Mucosa of rectum (tissue), 2 donors: ENCODE measurements around the gene MAPKAPK2.

Source experiments
- H3K27ac ChIP-seq, 2 donors: one replicate each; pipeline ENCODE4 v1.7.0; 2013; ENCODE audit warnings: inconsistent platforms in 2 of 2, low read depth in 2 of 2, low read length in 2 of 2
- H3K27me3 ChIP-seq, 2 donors: one replicate each; pipeline ENCODE4 v1.7.0; 2013; ENCODE audit warnings: low read length in 2 of 2; ENCODE audit not compliant: control insufficient read depth in 2 of 2, insufficient read depth in 2 of 2
- H3K36me3 ChIP-seq, 2 donors: one replicate each; pipeline ENCODE4 v1.7.0; 2013; ENCODE audit warnings: low read length in 2 of 2; ENCODE audit not compliant: control insufficient read depth in 2 of 2, insufficient read depth in 2 of 2
- H3K4me1 ChIP-seq, 2 donors: one replicate each; pipeline ENCODE4 v1.7.0; 2013; ENCODE audit warnings: low read length in 2 of 2, mild to moderate bottlenecking in 1 of 2; ENCODE audit not compliant: control insufficient read depth in 2 of 2, insufficient read depth in 2 of 2
- H3K4me3 ChIP-seq, 2 donors: one replicate each; pipeline ENCODE4 v1.7.0; 2013; ENCODE audit warnings: low read length in 2 of 2
- H3K9ac ChIP-seq, 2 donors: one replicate each; pipeline ENCODE4 v1.7.0; 2013; ENCODE audit warnings: low read length in 2 of 2, low read depth in 1 of 2, mild to moderate bottlenecking in 1 of 2
- H3K9me3 ChIP-seq, 2 donors: one replicate each; pipeline ENCODE4 v1.7.0; 2013; ENCODE audit warnings: low read length in 2 of 2; ENCODE audit not compliant: control insufficient read depth in 2 of 2
- donor health status: healthy.
- donor health status: Normal muscosa, but diverticular disease.

The MAPKAPK2 gene

DNA sequence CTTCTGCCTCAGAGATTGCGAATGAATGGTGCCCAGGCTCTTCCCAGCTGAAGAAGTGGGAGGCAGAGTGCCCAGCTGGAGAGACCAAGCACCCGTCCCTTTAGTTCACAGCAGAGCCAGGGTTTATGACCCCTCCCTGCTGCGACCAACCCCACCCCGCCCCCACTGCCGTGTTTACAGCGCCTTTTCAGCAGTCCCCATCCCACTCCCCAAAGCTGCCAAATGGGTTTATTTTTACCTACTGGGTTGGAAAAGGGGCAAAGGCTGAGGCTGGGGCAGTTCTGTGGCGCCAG lies 25.8 kb upstream of the MAPKAPK2 start:
- H3K27ac ChIP-seq, result peak overlapping the region; percentile 5 to 74
- H3K4me1 ChIP-seq, result peaks cover 19 to 23% of the 10 kb centered on the region in 2 donors
- no peaks in the 10 kb centered on the region for H3K36me3 ChIP-seq
- H3K9me3 ChIP-seq, result no peaks in the 10 kb centered on the region
- peak overlapping the region; percentile 15 to 48 for H3K4me3 ChIP-seq
- peak overlapping the region in 1 of 2 donors; percentile 36 for H3K9ac ChIP-seq
- H3K27me3 ChIP-seq, result no peaks in the 10 kb centered on the region

DNA sequence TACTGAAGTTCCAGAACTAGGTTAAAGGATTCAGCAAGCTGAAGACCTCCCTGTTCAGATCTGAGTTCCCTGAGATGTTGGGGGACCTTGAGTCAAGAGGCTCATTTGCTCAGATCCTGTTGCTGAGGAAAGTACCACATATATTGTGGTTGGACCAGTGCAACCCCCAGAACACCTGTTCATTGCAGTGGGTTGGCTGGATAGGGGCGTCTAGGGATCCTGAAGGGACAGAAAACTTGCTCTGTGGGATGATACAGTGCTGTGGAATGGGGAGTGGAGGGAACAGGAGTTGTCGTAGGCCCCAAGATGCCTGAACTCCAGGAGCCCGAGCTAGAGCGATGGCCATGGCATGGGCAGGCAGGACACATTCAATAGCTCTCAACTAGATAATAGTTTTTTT lies 24.6 kb upstream of the MAPKAPK2 start:
- Histone ChIP-seq H3K4me1 (peaks cover 21 to 25% of the 10 kb centered on the region in 2 donors), H3K27me3 (no peaks in the 10 kb centered on the region), H3K27ac (peak overlapping the region in 1 of 2 donors; percentile 74), H3K9ac (no peak overlapping the region), H3K4me3 (no peak overlapping the region), H3K9me3 (no peaks in the 10 kb centered on the region), H3K36me3 (no peaks in the 10 kb centered on the region)

DNA sequence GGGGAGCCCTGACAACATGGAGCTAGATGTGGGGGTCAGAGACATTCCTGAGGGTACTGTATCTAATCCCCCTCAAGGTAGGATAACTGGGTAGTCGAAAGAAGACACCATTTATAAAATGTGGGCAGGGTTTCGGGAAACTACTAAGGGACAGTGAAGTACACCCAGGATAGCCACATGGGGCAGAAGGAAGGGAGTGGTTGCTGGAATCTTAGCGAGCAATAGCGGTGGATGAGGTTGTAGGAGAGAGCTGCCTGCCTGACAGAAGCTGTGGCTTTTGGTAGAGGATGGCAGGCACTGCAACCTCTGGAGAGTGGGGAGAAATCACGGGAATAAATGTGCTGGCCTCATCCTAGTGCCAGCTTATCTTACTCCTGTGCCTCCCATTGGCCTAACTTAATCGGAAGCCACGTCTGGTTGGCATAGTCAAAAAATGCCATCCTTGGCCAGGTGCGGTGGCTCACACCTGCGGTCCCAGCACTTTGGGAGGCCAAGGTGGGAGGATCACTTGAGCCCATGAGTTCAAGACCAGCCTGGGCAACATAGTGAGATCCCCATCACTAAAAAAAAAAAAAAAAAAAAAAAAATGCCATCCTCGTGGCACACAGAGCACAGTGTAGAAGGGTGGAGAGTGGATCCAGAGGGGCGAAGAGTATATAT lies 23.4 kb upstream of the MAPKAPK2 start:
- H3K4me3 ChIP-seq, result no peak overlapping the region
- no peak overlapping the region for H3K27ac ChIP-seq
- no peaks in the 10 kb centered on the region for H3K36me3 ChIP-seq
- no peak overlapping the region for H3K9ac ChIP-seq
- H3K9me3 ChIP-seq, result no peaks in the 10 kb centered on the region
- no peaks in the 10 kb centered on the region for H3K27me3 ChIP-seq
- peaks cover 21 to 25% of the 10 kb centered on the region in 2 donors for H3K4me1 ChIP-seq

DNA sequence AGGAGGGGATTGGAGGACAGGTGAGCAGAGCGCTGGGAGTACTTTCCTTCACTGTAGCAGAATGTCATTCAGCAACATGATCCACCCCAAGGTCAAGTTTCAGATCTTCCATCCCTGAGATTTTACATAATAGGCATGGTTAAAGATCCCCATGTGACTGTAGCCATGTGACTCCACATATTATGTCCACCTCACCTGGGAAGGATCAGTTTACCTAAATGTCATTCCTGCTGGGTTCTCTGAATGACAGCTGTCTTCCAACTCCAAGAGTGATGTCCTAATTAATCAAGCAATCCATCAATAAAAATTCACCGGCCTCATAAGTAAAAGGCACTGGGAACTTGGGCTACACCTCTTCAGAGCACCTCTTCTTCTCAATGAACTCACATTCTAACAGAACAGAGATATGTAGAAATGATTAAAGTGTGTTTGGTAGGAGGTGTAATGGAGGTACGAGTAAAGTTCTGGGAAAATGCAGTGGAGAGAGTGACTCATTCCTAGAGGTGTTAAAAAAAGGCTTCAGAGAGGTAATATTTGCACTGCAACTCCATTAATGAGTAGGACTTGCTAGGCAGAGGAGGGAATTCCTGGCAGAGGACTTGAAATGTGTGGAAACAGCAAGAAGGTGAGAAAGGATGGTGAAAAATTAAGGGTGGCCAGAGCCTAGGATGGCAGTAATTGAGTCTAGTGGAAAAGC lies 22.2 kb upstream of the MAPKAPK2 start:
- Histone ChIP-seq H3K27ac (no peak overlapping the region), H3K4me1 (peaks cover 21 to 25% of the 10 kb centered on the region in 2 donors), H3K27me3 (no peaks in the 10 kb centered on the region), H3K4me3 (no peak overlapping the region), H3K9ac (no peak overlapping the region), H3K9me3 (no peaks in the 10 kb centered on the region), H3K36me3 (no peaks in the 10 kb centered on the region)

DNA sequence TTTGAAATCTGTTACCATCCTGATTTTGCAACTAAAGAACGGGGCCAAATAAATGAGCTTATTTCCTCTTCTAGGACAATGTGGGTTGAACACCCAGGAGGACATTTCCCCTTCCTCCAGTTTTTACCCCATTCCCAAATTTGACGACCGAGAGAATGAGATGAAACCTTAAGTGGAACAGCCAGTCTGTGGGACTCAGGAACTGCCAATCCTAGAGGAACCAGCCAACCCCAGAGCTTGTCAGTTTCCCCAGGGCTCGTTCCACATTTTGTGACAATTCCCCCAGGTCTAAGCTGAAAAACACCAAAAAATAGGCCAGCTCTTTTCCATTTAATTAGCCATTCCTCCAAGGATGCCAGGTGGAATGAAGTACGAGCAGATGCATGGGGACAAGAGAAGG lies 21.3 kb upstream of the MAPKAPK2 start:
- peaks cover 18 to 25% of the 10 kb centered on the region in 2 donors for H3K4me1 ChIP-seq
- H3K27me3 ChIP-seq, result no peaks in the 10 kb centered on the region
- H3K4me3 ChIP-seq, result peak overlapping the region in 1 of 2 donors; percentile 55
- H3K9me3 ChIP-seq, result no peaks in the 10 kb centered on the region
- no peak overlapping the region for H3K27ac ChIP-seq
- no peak overlapping the region for H3K9ac ChIP-seq
- no peaks in the 10 kb centered on the region for H3K36me3 ChIP-seq

DNA sequence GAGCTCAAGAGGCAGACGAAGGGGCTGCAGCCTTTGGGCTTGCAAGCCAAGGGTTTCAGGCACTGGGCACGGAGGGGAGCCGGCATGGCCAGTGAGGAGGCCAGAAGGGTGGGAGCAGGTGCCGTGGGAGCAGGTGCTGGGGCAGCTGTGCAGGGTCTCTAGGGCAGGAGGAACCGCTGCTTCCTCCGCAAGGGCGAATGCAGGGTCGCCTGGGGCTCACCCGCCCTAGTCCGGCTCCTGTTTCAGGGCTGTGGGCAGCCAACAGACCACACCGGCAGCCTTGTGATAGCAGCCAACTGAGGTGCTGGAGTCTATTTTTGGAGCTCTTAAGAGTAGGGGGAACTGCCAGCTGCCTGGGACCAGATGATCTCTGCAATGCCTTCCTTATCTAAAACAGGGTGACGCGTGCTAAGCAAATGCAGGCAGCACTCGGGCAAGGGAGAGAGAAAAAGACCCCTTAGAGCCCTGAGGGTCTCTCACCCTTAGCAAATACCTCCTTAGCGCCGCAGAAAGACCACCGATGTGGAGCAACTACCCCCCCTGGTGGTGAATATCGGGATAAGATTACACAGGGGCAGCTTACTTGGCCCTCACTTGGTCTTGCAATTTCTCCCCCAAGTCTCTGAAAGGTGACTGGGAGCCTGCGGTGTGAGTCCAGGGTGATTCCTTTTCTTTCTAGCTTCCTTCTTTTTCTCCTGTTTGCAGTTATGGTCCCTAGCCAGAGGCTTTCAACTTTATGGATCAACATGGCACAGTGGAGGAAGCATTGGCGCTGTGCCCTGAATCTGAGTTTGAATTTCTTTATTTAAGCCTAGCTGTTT lies 20.7 kb upstream of the MAPKAPK2 start:
- Histone ChIP-seq H3K4me1 (peaks cover 18 to 20% of the 10 kb centered on the region in 2 donors), H3K4me3 (peak overlapping the region in 1 of 2 donors; percentile 55), H3K36me3 (no peaks in the 10 kb centered on the region), H3K27me3 (no peaks in the 10 kb centered on the region), H3K27ac (peak overlapping the region in 1 of 2 donors; percentile 19), H3K9ac (no peak overlapping the region), H3K9me3 (no peaks in the 10 kb centered on the region)

DNA sequence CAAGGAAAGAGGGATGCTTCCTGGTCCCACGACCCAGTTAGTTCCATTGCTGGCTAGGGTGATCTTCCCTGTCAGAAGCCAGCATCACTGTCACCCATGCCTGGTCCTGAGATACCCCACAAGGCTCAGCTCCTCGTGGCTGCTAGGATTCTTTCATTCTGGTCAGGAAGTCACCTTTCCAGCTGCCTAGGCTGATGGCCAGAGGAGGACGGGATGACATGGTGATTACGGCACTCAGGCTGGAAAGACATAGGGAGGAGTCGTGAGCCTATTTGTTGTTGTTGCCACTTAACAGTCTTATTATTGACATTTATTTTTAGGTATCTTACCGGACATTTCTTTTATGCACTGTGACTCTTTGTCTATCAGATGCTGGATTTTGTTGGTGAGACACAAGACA lies 20.0 kb upstream of the MAPKAPK2 start:
- Histone ChIP-seq H3K27ac (no peak overlapping the region), H3K4me3 (no peak overlapping the region), H3K9me3 (no peaks in the 10 kb centered on the region), H3K9ac (no peak overlapping the region), H3K36me3 (no peaks in the 10 kb centered on the region), H3K27me3 (no peaks in the 10 kb centered on the region), H3K4me1 (peaks cover 12 to 14% of the 10 kb centered on the region in 2 donors)

DNA sequence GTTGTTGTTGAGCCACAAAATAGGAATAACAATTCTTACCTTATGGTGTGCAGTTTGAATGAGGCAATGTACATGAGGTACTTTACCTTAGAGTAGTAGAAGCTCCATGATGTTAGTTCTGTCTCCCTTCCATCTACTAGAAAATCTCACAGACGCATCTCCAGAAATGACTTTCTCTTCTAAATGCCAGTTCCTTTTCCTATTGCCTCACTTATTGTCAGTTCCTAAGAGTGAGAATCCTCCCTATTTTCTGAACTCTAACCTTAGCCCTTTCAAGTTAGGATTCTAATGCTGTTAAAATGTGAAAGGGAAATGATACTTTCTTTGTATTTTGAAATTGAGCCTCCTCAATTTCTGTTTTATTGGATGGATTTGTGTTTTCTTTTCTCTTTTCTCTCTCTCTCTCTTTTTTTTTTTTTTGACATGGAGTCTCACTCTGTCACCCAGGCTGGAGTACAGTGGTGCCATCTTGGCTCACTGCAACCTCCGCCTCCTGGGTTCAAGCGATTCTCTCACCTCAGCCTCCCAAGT lies 18.6 kb upstream of the MAPKAPK2 start:
- Histone ChIP-seq H3K4me1 (peaks cover 7 to 9% of the 10 kb centered on the region in 2 donors), H3K36me3 (no peaks in the 10 kb centered on the region), H3K27me3 (no peaks in the 10 kb centered on the region), H3K9ac (no peak overlapping the region), H3K9me3 (no peaks in the 10 kb centered on the region), H3K27ac (no peak overlapping the region), H3K4me3 (no peak overlapping the region)

DNA sequence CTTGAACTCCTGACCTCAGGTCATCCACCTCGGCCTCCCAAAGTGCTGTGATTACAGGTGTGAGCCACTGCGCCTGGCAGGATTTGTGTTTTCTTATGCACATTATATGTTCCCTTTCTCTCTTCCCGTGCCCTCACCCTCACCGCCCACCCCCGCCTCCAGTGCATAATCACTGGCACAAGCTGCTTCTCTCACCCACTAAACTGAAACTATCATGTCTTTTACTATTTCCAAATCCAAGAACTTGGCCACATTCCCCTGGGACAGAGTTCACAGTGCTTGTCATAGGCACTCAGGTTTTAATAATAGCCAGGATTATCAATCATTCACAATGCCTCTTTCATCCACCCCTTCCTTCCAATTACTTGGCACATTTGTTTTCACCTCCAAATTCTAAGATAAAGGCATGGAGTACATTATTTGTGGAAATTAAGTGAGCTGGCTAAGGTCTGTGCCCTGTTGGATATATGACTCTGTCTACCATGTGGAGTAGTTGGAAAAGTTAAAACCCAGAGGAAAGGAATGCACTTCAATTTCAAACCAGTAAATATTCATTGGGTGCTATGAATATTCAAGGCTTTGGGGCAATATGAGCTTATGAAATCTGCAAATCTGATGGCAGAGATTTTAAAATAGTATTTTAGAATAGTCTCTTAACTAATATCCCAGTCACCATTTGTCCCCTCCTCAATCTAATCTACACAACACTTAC lies 17.6 kb upstream of the MAPKAPK2 start:
- Histone ChIP-seq H3K4me3 (no peak overlapping the region), H3K27me3 (no peaks in the 10 kb centered on the region), H3K36me3 (no peaks in the 10 kb centered on the region), H3K4me1 (peaks cover 14 to 17% of the 10 kb centered on the region in 2 donors), H3K27ac (no peak overlapping the region), H3K9ac (no peak overlapping the region), H3K9me3 (no peaks in the 10 kb centered on the region)
